Measurements from ENCODE around the gene LPP.
"Not testable (repeated sequence)": the region's sequence is repeated elsewhere in the genome, so short reads cannot be mapped to it uniquely, and the experiment has no call there.

Gene LPP

DNA sequence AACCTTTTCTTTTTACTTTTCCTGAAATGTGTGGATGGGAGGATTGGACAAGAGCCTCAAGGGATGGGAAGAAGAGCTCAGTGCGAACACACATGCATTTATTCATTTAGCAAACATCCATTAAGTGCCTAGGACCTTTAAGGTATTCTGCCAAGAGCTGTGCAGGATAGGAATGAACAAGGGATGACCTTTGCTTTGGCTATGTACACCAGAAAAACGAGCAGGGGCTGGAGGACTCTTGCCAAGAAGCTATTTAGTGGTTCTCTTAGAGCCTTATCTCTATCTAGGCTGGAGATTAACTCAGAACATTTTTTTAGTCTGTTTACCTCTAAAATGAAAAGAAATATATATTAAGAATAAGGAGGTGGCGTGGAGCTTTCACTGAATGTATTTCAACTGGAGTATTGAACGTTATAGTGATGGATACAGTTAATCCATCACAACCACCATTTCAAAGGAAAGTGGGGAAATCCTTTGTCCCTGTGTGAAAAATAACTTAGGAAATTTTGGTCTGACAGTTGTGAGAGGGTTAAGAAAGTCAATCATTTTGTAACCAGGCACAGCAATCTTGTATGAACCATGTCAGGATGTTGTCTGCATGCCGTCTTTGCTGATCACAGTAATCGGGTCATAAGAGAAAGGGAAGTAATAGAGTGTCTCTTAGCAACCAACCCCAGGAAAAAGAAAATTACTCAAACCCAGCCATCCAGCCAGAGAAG, 279.0 kb downstream of the LPP start:
- no peak for DNase-seq (ENCODE audit: low read depth in 2 of 2)

DNA sequence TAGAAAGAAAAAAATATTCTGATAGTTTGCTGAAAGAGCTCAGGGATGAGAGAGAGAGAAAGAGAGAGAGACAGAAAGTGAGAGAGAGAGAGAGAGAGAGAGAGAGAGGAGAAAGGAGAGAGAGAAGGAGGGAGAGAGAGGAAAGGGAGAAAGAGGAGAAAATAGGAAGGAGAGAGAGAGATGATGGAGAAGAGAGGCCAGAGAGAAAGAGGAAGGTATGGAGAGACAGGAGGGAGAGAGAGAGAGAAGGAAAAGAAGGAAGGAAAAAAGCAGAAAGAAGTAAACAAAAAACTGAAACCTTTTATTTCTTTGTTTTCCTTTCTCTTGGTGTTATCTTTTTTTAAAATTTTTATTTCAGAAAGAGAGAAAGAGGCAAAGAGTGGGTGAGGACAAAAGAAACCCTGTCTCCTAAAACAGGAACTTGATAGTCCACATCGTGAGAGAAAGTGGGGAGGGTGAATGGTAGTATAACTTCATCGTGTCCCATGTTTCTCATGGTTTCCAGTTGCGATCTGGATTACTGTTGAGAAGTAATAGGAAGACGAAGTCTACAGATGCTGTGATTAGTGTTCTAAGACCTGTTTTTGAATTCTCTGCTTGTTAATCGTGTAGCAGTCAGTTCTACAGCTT, 279.7 kb downstream of the LPP start:
- no peak for DNase-seq (ENCODE audit: low read depth in 2 of 2)

GRCh38 chr3:188434594-188434993, 280.6 kb downstream of the LPP start:
- DNase-seq (ENCODE audit: low read depth in 2 of 2), result no peak

DNA sequence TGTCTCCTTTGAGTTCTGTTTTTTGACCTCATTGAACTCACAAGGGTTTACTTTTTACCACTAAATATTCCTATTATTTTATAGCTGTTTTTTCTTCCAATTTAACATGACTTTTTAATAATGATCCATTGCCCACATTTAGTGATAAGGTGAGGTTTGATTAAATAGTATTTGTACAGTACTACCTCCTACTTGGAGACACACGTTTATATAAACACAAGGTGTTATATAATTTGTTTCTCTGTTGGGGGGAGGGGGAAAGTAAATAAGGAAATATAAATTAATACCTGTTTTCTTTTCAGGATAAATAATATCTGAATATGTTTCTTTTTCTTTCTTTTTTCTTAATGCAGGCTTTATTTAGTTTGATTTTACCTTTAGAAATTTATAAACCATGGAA, 281.3 kb downstream of the LPP start:
- DNase-seq (ENCODE audit: low read depth in 2 of 2), result no peak

DNA sequence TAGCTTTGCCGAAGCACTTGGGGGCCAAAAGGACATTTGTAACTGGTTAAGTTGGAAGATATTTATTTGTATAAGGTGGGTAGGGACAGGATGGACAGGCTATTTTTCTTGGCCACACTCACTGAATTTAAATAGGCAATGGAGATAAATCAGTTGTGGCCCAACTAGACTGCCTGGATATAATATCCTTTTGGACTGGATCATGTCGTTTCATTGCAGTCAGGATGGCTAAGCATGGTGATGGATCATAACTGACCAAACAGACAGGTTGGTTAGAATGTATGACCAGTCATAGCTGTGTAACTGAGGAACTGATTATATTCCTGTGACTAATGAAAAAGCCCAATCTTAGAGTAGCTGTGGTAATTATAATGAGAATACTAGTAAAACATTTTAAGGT, 284.0 kb downstream of the LPP start:
- no peak for DNase-seq (ENCODE audit: low read depth in 2 of 2)

DNA sequence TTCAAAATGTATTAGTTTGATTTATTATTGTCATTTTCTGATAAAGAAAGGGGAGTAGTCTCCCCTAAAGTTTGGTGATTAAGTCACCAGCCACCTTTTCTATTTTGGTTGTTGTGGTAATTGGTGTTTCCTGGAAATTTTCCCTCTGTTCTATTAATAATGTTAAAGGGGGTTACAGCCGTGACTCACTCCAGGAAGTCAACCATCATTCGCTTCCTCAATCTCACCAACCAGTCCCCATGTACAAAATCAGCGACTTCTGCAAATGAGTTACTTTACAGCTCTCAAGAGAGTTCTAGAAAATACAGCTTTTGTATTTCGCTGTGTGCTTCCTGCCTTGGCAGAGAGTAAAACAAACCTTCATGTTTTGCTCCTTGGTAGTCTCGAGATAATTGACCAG, 285.1 kb downstream of the LPP start:
- DNase-seq (ENCODE audit: low read depth in 2 of 2), result peak in 1 of 2 donors; percentile 9

- no peak for DNase-seq (ENCODE audit: low read depth in 2 of 2)
Measured at GRCh38 chr3:188440340-188440972, 286.5 kb downstream of the LPP start.

GRCh38 chr3:188442430-188442829, 288.5 kb downstream of the LPP start:
- DNase-seq (ENCODE audit: low read depth in 2 of 2), result no peak

GRCh38 chr3:188445175-188445574, 291.2 kb downstream of the LPP start:
- not testable (repeated sequence) for DNase-seq (ENCODE audit: low read depth in 2 of 2)

DNA sequence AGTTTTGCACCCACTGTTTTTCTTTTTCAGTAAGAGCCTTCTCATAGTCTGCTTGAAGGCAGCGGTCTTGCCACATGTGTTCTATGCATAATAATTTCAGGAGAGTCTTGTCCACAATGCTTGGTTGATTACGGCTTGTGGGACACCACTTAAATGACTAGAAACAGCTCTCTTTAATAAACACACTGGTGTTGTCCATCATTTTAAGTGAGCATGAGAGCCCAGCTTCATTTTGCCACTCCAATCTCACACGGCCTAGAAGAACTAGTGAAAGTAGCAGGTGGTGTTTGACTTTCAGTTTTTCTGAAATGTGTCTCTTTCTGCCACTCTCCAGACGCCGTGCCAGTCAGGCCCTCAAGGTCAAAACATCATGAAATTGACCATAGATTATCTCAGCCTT, 292.1 kb downstream of the LPP start:
- no peak for DNase-seq (ENCODE audit: low read depth in 2 of 2)

GRCh38 chr3:188446766-188447165, 292.8 kb downstream of the LPP start:
- no peak for DNase-seq (ENCODE audit: low read depth in 2 of 2)

GRCh38 chr3:188448813-188449212, 294.9 kb downstream of the LPP start:
- no peak for DNase-seq (ENCODE audit: low read depth in 2 of 2)

- no peak for DNase-seq (ENCODE audit: low read depth in 2 of 2)
Measured at GRCh38 chr3:188449421-188449820, 295.5 kb downstream of the LPP start.

- DNase-seq (ENCODE audit: low read depth in 2 of 2), result no peak
Measured at GRCh38 chr3:188452158-188452772, 298.3 kb downstream of the LPP start.

- DNase-seq (ENCODE audit: low read depth in 2 of 2), result no peak
Measured at GRCh38 chr3:188453431-188454384, 299.8 kb downstream of the LPP start.

DNA sequence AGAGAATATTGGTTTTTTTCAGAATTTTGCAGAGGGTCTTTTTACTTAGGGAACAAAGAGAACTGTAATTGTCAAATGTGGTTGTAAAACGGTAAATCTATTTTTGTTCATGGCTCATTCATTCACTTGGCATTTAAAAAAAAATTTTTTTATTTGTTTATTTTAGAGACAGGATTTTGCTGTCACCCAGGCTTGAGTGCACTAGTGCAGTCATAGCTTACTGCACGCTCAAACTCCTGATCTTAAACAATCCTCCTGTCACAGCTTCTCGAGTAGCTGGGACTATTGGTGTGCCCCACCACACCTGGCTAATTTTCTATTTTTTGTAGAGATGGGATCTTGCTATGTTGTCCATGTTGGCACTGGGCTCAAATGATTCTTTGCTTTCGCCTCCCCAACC, 301.8 kb downstream of the LPP start:
- DNase-seq (ENCODE audit: low read depth in 2 of 2), result no peak

DNA sequence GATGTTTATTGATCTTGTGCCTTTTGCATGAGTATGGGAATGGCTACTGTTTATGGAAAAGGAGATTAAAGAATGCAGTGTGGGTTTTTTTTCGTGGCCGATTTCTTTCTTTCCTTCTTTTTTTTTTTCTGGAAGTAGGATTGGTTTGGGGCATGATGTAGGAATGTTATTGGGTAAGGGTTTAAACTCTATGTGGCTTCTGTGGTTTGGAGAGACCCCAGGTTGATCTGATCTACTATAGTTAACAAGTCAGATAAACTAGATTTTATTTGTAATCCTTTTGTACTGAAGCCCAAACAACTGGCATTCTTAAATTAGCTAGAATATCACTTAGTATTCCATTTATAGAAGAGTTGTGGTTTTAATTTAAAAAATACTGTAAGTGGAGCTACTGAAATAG, 304.8 kb downstream of the LPP start:
- no peak for DNase-seq (ENCODE audit: low read depth in 2 of 2)

DNA sequence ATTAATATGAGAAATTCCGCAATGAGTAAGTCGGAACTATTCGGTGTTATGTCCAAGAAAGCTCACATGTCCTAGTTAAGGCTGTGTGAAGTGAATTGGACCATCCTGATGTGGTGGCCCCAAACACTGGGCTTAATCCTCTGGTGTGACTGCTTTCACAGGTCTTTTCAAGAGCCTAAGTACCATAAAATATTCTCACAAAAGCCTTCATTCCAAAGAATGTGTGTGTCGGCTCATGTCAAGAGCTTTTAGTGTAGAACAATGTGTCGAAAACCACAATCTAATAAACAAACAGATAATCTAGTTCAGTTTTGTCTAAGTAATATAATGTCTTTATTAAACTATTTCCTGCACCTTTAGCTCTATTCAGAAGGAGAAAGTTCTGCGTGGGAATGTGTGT, 311.4 kb downstream of the LPP start:
- DNase-seq (ENCODE audit: low read depth in 2 of 2), result no peak

DNA sequence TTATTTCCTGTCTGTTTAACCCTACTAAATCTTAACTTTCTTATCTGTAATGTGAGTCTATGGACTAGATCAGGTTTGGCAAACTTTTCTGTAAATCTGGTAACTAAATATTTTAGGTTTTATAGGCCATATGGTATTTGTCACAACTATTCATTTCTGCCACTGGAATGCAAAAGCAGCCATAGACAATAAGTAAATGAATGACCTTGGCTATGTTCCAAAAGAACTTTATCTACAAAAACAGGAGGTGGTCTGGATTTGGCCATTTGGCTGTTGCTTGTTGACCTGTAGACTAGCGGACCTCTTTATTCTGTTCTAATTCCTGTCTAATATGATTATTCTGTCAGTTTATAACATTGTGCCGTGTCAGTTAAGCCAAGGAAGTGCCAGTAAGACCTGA, 314.2 kb downstream of the LPP start:
- DNase-seq (ENCODE audit: low read depth in 2 of 2), result no peak

DNA sequence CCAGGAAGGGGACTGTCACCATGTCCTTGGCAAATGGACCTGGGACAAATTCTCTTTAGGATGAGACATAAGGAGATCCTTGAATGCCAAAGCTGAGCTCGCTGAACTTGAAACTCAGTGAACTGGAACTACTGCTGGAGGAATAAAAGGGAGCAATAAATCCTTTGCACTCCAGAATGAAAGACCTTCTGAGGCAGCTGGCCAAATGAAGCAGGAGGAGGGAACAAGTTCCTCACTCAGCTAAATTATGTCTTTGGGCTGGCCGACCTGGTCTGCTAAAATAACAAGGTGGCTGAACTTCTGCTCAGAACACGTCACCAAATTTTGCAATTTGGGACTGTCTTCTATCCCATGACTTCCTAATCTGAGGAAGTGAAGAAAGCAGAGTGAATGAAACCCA, 314.7 kb downstream of the LPP start:
- no peak for DNase-seq (ENCODE audit: low read depth in 2 of 2)

DNA sequence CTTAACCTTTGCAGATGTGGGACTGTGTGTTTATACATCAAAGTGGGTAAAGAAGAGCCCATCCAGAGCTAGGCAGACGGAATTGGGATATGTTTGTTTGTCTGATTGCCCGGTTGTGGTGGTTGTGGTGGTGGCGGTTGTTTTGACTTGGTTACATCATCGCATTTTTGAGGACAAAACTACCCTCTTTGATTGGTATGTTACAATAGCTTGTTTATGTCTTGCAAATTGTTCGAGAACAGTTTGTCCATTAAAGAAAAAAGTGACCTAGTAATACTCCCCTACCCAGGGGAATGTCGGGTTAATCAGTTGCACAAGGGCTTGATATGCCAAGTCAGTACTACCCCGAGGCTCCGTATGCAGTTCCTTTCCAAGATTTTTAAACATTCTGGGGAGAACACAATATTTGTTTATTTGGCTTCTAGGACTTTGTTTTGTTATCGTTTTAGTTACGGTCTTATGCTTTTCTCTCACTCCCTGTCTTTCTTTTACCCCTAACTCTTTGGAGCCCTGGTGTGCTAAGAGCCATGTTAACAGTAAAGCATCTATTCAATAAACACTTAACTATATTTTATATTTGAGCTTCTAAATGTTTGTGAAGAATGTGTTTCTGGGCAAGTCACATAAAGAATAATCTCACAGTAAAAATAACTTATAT, 315.4 kb downstream of the LPP start:
- DNase-seq (ENCODE audit: low read depth in 2 of 2), result no peak

All from stimulated activated CD4-positive, alpha-beta T cell treated with anti-CD3 and anti-CD28 coated beads, Interleukin-4, amount 100 ng/mL, for 48 hours (primary cell).